HepG2 (cell line): Measurements from ENCODE around the gene EIF2S2.

Experiments used
- ARID4A ChIP-seq: sonication (generic); formaldehyde crosslinking; IDR thresholded peaks from 2 replicates; pipeline ENCODE4 v1.5.0; 2020; ENCODE audit warnings: mild to moderate bottlenecking, missing genetic modification reagents, borderline replicate concordance
- CENPBD1 ChIP-seq: sonication (generic); formaldehyde crosslinking; IDR thresholded peaks from 2 replicates; pipeline ENCODE4 v1.8.0; 2022; ENCODE audit warnings: missing genetic modification reagents, low read depth, mild to moderate bottlenecking, borderline replicate concordance
- CTCF ChIP-seq: sonication (generic); formaldehyde crosslinking; IDR thresholded peaks from 2 replicates; pipeline ENCODE4 v1.5.0; 2020; ENCODE audit warnings: mild to moderate bottlenecking, missing genetic modification reagents, moderate library complexity
- POLR2A ChIP-seq, 2 experiments: IDR thresholded peaks; 2 replicates each; pipeline ENCODE4 v1.6.1; 2011; ENCODE audit warnings: low read depth in 2 of 2, low read length in 2 of 2, mild to moderate bottlenecking in 1 of 2, moderate library complexity in 1 of 2; ENCODE audit not compliant: insufficient read depth in 1 of 2
- POLR2AphosphoS5 ChIP-seq: IDR thresholded peaks from 2 replicates; pipeline ENCODE4 v1.6.1; 2012; ENCODE audit warnings: low read depth, low read length
- PRDM10 ChIP-seq: sonication (generic); formaldehyde crosslinking; IDR thresholded peaks from 2 replicates; pipeline ENCODE4 v1.4.0; 2020; ENCODE audit warnings: low read depth, missing genetic modification reagents
- TBP ChIP-seq: sonication (generic); formaldehyde crosslinking; IDR thresholded peaks from 2 replicates; pipeline ENCODE4 v1.5.0; 2020; ENCODE audit warnings: missing genetic modification reagents
- ZFP37 ChIP-seq: sonication (generic); formaldehyde crosslinking; IDR thresholded peaks from 2 replicates; pipeline ENCODE4 v1.4.0; 2020; ENCODE audit warnings: missing genetic modification reagents, borderline replicate concordance
- ZNF24 ChIP-seq: fragments of 450-650 bp; IDR thresholded peaks from 2 replicates; pipeline ENCODE4 v1.6.1; 2017; ENCODE audit warnings: antibody characterized with exemption, mild to moderate bottlenecking

- TF ChIP-seq CENPBD1 (CRISPR knock-in tag), result no peak
- no peak for TF ChIP-seq CTCF (CRISPR knock-in tag)
- TF ChIP-seq ZNF24, result no peak
- no peak for TF ChIP-seq ARID4A
- no peak for TF ChIP-seq PRDM10 (CRISPR knock-in tag)
- no peak for TF ChIP-seq ZFP37 (CRISPR knock-in tag)
- no peak for TF ChIP-seq POLR2AphosphoS5
- TF ChIP-seq TBP (CRISPR knock-in tag), result no peak
- no peak for TF ChIP-seq POLR2A (IDR thresholded peaks at IDR 0.05; ENCODE audit: insufficient read depth in 1 of 2, low read depth in 2 of 2, low read length in 2 of 2)
Measured at GRCh38 chr20:34109442-34109841, 2.6 kb downstream of the EIF2S2 start.
